ENCODE data around the gene GRB2. TPM values are rescaled to one million over a fixed set of nuclear protein-coding genes. Genes with fewer than 3 reads are reported as not detected.

GRB2 gene
- total and polyA plus RNA-seq, 2 of the 8 experiments (the other 6 are each of a cell fraction or from before 2014, with no cell fraction given) = 44.2 to 101 TPM

GRCh38 chr17:75393523-75394331, 11.8 kb downstream of the GRB2 start:
- H3K9ac ChIP-seq (replicated peaks in 1 of 4; ENCODE audit: extremely low read depth in 1 of 4, low read depth in 3 of 4, low read length in 3 of 4) = peak overlapping the region; percentile 62 to 92 (median 72)
- H3K27ac ChIP-seq (ENCODE audit: low read depth, low read length) = peak overlapping the region; percentile 72
- FAIRE-seq (peak; percentile 57), DNase-seq (ENCODE audit: low read depth in 1 of 2, low spot score in 2 of 2) (peak; percentile 95 to 98)
- peak overlapping the region; percentile 74 to 93 (median 82) for H3K4me3 ChIP-seq (ENCODE audit: extremely low read depth in 1 of 4, insufficient read depth in 2 of 4, low read depth in 3 of 4, low read length in 4 of 4)
- peak overlapping the region; percentile 81 to 87 for H3K4me2 ChIP-seq (ENCODE audit: insufficient read depth in 1 of 2, low read depth in 2 of 2, low read length in 2 of 2)
- H4K8ac ChIP-seq (ENCODE audit: extremely low read depth, insufficient read depth, low read length) = peak overlapping the region; percentile 4; the same call in 1 of the 2 replicates
- H3K18ac ChIP-seq (ENCODE audit: extremely low read depth, low read length) = peak overlapping the region; percentile 72
- H3K36me3 ChIP-seq (ENCODE audit: control insufficient read depth in 2 of 4, insufficient read depth in 4 of 4, low read length in 3 of 4) = peaks cover 0 to 4% (median 0%) of the 10 kb centered on the region in 4 experiments; a peak in 1 of 8 replicates
- peak overlapping the region; percentile 29; the same call in 1 of the 2 replicates for H2AK5ac ChIP-seq (ENCODE audit: low read depth, low read length)
- ChIA-PET CTCF (ENCODE audit: partially characterized antibody) (interaction anchor here (0.8 to 2.8 kb wide), 21 partner anchors 10 to 192 kb away, joined by 3 to 19 read pairs (median 4); partner anchors contain the start of genes MIF4GD, MRPS7 and SLC25A19), POLR2A (ENCODE audit: partially characterized antibody) (interaction anchor here (0.6 to 2.8 kb wide), 32 partner anchors 8 to 239 kb away, joined by 3 to 14 read pairs (median 4); partner anchors contain the start of genes GGA3, GRB2, JPT1 and MIF4GD)
- peaks cover 11% of the 10 kb centered on the region for H3K23me2 ChIP-seq (ENCODE audit: low read depth, low read length)
- H4K20me1 ChIP-seq (replicated peaks in 1 of 2; ENCODE audit: control insufficient read depth in 1 of 2, insufficient read depth in 2 of 2, low read length in 2 of 2) = peaks cover 4% of the 10 kb centered on the region in 2 experiments
- H3K23ac ChIP-seq (ENCODE audit: insufficient read length) = no peak overlapping the region
- no peaks in the 10 kb centered on the region for H3K27me3 ChIP-seq (replicated peaks in 1 of 4; ENCODE audit: control insufficient read depth in 3 of 4, extremely low read depth in 1 of 4, insufficient read depth in 3 of 4, low read length in 3 of 4)
- peak overlapping the region; percentile 38 for H3K56ac ChIP-seq (replicated peaks; ENCODE audit: insufficient read length, low read depth, low read length)
- no peak overlapping the region for H2BK15ac ChIP-seq (ENCODE audit: low read length)
- H3K79me1 ChIP-seq (ENCODE audit: low read depth, low read length) = peaks cover 2% of the 10 kb centered on the region; the same call in 1 of the 2 replicates
- H3K4ac ChIP-seq (replicated peaks; ENCODE audit: insufficient read length, low read depth, low read length) = no peak overlapping the region
- H3K9me3 ChIP-seq (ENCODE audit: insufficient read depth in 2 of 2, low read depth in 1 of 2, low read length in 1 of 2) = no peaks in the 10 kb centered on the region
- 2% methylated on average over 19 of the region's 28 CpGs; no CpG with 5 or more reads in 1 of the 2 experiments for WGBS, 2 experiments (ENCODE audit: extremely low coverage in 1 of 2, insufficient coverage in 1 of 2, insufficient read length in 1 of 2, insufficient replicate concordance in 2 of 2, low coverage in 1 of 2, low lambda C conversion rate in 2 of 2, missing lambda C conversion rate in 1 of 2)
- peak overlapping the region; percentile 77 for H4K5ac ChIP-seq (ENCODE audit: insufficient read length, low read depth, low read length)
- peak overlapping the region; percentile 3 for H4K91ac ChIP-seq (replicated peaks; ENCODE audit: insufficient read length, low read length)
- H2AFZ ChIP-seq (ENCODE audit: low read length) = 0 out of 2 replicates have a peak overlapping the region, but pooled peaks have one; percentile 10
- peak overlapping the region; percentile 62 for H2BK12ac ChIP-seq (ENCODE audit: low read depth, low read length)
- H2BK20ac ChIP-seq (ENCODE audit: low read length) = no peak overlapping the region
- H2BK5ac ChIP-seq (ENCODE audit: low read depth, low read length) = peak overlapping the region; percentile 83
- H3K4me1 ChIP-seq (replicated peaks in 1 of 4; ENCODE audit: control insufficient read depth in 3 of 4, insufficient read depth in 4 of 4, low read length in 3 of 4) = peaks cover 0 to 4% (median 0%) of the 10 kb centered on the region in 4 experiments; a peak in 1 of 7 replicates
- peaks cover 25 to 92% of the 10 kb centered on the region in 2 experiments for H3K79me2 ChIP-seq (ENCODE audit: control insufficient read depth in 1 of 2, insufficient read depth in 2 of 2, low read length in 2 of 2)
- H2BK120ac ChIP-seq (replicated peaks; ENCODE audit: low read depth, low read length) = no peak overlapping the region
- H3K14ac ChIP-seq (ENCODE audit: insufficient read length) = no peak overlapping the region
- TF ChIP-seq BCL11A (IDR thresholded peaks at IDR 0.05; ENCODE audit: low read depth in 2 of 2, low read length in 2 of 2) (no peak), CTBP2 (IDR thresholded peaks at IDR 0.05; ENCODE audit: borderline replicate concordance, insufficient read depth, insufficient read length, low read length) (no peak), NANOG (IDR thresholded peaks at IDR 0.05; ENCODE audit: insufficient read depth, low read depth, low read length, poor library complexity, severe bottlenecking) (peak; percentile 46), POLR2A (IDR thresholded peaks at IDR 0.05; ENCODE audit: control extremely low read depth in 1 of 2, low read depth in 2 of 2, low read length in 2 of 2) (peak; percentile 61 to 87), GABPA (IDR thresholded peaks at IDR 0.05; ENCODE audit: borderline replicate concordance, insufficient read depth, low read length) (peak; percentile 91; the same call in 1 of the 2 replicates), SIN3A (conservative IDR thresholded peaks at IDR 0.05 in 1 of 2, IDR thresholded peaks at IDR 0.05 in 1 of 2; ENCODE audit: low read depth in 1 of 2, low read length in 2 of 2) (peak; percentile 57 to 85; a peak in 2 of 4 replicates), MAFK (IDR thresholded peaks at IDR 0.05; ENCODE audit: low read depth, low read length) (no peak), EGR1 (IDR thresholded peaks at IDR 0.05; ENCODE audit: borderline replicate concordance, low read depth, low read length) (peak; percentile 73), POU5F1 (IDR thresholded peaks at IDR 0.05; ENCODE audit: low read depth, low read length) (no peak), CREB1 (IDR thresholded peaks at IDR 0.05) (peak; percentile 46; the same call in 1 of the 2 replicates)

Measured in H1 (cell line).